ENCODE results near the gene FIP1L1. TPM values are rescaled to one million over a fixed set of nuclear protein-coding genes. Genes with fewer than 3 reads are reported as not detected.

The FIP1L1 gene
- total and polyA plus RNA-seq, 10 of the 15 experiments (the other 5 are each of a cell fraction or from before 2014, with no cell fraction given): 28.1 to 110 (median 59.4) TPM

DNA sequence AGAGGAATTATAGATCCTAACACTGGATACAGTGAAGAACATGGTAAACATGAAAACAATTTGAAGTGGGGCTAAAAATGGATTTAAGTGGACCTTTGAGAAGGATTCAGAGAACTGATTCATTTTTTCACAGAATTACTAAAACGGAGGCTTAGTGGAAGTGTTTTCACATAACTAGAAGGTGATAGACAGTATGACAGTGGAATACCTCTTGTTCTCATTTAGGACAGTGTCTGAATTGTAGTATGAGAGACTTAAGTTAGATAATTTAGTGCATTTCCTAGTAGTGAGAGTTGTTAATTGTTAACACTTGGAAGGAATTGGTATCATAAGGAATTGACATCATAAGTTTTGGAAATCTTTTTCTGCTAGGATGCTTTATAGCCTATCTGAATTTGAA, 64.1 kb downstream of the FIP1L1 start:
- H2AFZ ChIP-seq (ENCODE audit: control insufficient read depth, low read depth, low read length): no peak overlapping the region
- H4K20me1 ChIP-seq (ENCODE audit: control insufficient read depth, insufficient read depth): no peaks in the 10 kb centered on the region
- FAIRE-seq (no peak), ATAC-seq (no peak), DNase-seq (ENCODE audit: low read depth, low spot score) (no peak)
- no peak overlapping the region for H3K4me3 ChIP-seq
- WGBS (ENCODE audit: insufficient coverage, insufficient replicate concordance, low lambda C conversion rate, missing lambda C conversion rate): 97% methylated on average over 1 of the region's 1 CpG
- peaks cover 2 to 15% of the 10 kb centered on the region in 2 experiments for H3K36me3 ChIP-seq (ENCODE audit: control insufficient read depth in 2 of 2, insufficient read depth in 2 of 2, low read length in 1 of 2)
- no TSS peak for BruUV-seq (replicated peaks)
- H3K4me2 ChIP-seq (ENCODE audit: control insufficient read depth, insufficient read depth): no peak overlapping the region
- in situ Hi-C loops (cut with MboI): no loop called here
- H3K27ac ChIP-seq (ENCODE audit: control insufficient read depth, insufficient read depth): no peak overlapping the region
- no peaks in the 10 kb centered on the region; the same call in 1 of the 2 replicates for H3K79me2 ChIP-seq (ENCODE audit: control insufficient read depth, insufficient read depth, low read length)
- no peaks in the 10 kb centered on the region for H3K9me3 ChIP-seq (replicated peaks; ENCODE audit: control insufficient read depth, insufficient read depth, low read length)
- intact Hi-C loops (cut with micrococcal nuclease; ENCODE audit: unreplicated experiment): no loop called here
- no peak overlapping the region for H3K9ac ChIP-seq (ENCODE audit: control insufficient read depth, insufficient read depth, low read length)
- RAD21 ChIA-PET (ENCODE audit: unreplicated experiment): no interaction called here
- POLR2A ChIA-PET: no interaction called here
- H3K4me1 ChIP-seq (ENCODE audit: control insufficient read depth, insufficient read depth, low read length): no peaks in the 10 kb centered on the region
- SMC1A ChIA-PET (ENCODE audit: uncharacterized antibody, unreplicated experiment): interaction anchor here (0.6 kb wide), 1 partner anchor 363 kb away, joined by 3 read pairs; no protein-coding TSS in a partner anchor
- TF ChIP-seq CHD4 (IDR thresholded peaks at IDR 0.05) (no peak), MAX (IDR thresholded peaks at IDR 0.05; ENCODE audit: low read depth, low read length) (no peak), ZBTB33 (IDR thresholded peaks at IDR 0.05) (no peak), BCLAF1 (IDR thresholded peaks at IDR 0.05) (no peak), KLF5 (IDR thresholded peaks at IDR 0.05; ENCODE audit: partially characterized antibody) (no peak), TARDBP (IDR thresholded peaks at IDR 0.05; ENCODE audit: borderline replicate concordance) (no peak), LARP7 (IDR thresholded peaks at IDR 0.05) (no peak)
- no peaks in the 10 kb centered on the region for H3K27me3 ChIP-seq (replicated peaks in 1 of 2; ENCODE audit: control insufficient read depth in 2 of 2, insufficient read depth in 2 of 2, low read length in 1 of 2)
- CTCF ChIA-PET: no interaction called here

Data from GM12878 (cell line).